ENCODE measurements around the gene ADGRF3.
"Not testable (repeated sequence)": the region's sequence is repeated elsewhere in the genome, so short reads cannot be mapped to it uniquely, and the experiment has no call there.

The ADGRF3 gene

DNA sequence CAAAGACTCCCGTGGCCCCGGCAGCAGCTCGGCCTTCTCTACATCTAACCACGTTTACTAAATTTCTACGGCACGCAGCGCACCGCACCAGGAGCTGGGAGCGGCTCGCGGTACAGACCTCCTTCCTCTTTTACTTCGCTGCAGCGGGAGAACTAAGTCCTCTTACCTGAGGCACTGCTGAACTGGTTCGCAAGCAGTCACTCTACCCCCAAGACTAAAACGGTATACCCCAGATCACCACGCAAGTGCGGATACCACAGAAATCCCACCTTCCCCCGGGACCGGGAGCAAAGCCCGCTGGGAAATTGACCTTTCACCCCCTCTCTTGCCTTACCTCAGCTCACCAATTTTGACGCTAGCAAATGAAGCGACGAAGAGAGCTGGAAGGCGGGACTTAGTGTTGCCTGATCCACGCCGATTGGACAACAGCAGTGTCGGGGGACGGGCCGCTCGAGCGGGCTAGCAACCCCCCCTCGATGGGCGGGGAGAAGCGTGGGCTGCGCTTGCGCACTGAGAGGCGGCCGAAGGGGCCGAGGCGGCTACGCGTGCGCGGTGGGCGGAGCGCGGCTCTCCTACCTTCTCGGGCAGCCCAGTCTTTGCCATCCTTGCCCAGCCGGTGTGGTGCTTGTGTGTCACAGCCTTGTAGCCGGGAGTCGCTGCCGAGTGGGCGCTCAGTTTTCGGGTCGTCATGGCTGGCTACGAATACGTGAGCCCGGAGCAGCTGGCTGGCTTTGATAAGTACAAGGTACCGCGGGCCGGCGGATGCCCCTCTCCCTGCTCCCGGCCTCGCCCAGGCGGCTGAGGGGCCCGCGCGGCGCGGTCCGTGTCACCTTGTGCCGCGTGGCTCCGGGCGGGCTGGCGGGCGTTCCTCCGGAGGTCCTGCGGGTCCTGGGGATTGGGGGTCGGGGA is 790 bp downstream of the ADGRF3 start, which contains the start of gene SELENOI:
Gene SELENOI (plus strand): TSS at position 599 of the 909 bp plus-strand sequence. CDS start 90 bp downstream, at position 689.
- peak; percentile 94 for ATAC-seq (replicated peaks; ENCODE audit: extremely low read depth, poor library complexity, severe bottlenecking)
- peak; percentile 99 to 100 for DNase-seq (ENCODE audit: low spot score in 2 of 2)
- no peaks in the 10 kb centered on the region for H3K9me3 Mint-ChIP-seq
- H3K4me3 Mint-ChIP-seq: peak within 1 kb of the TSS; percentile 97
- peaks cover 35% of the 10 kb centered on the region for H3K4me1 Mint-ChIP-seq
- H3K27ac Mint-ChIP-seq (ENCODE audit: low read depth): peak within 1 kb of the TSS; percentile 99
- no peaks in the 10 kb centered on the region for H3K27me3 Mint-ChIP-seq
- peaks cover 13% of the 10 kb centered on the region for H3K36me3 Mint-ChIP-seq (ENCODE audit: insufficient read depth)

DNA sequence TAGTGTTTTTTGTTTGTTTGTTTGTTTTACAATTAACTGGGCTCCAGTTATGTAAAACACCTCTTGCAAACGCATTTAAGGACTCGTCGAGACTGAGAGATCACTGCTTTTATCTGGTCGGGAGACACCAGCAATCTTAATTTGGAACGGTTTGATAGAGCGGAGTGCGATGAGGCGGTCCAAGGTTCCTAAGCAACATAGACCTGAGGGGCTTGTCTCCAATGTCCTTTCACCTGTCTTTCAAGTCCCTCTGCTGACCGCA is 1.4 kb downstream of the ADGRF3 start:
- DNase-seq (ENCODE audit: low spot score in 2 of 2): no peak
- Mint-ChIP-seq H3K36me3 (ENCODE audit: insufficient read depth) (peaks cover 13% of the 10 kb centered on the region), H3K4me1 (peaks cover 35% of the 10 kb centered on the region), H3K4me3 (peak overlapping the region; percentile 97), H3K27me3 (no peaks in the 10 kb centered on the region), H3K27ac (ENCODE audit: low read depth) (peak overlapping the region; percentile 99), H3K9me3 (no peaks in the 10 kb centered on the region)
- ATAC-seq (replicated peaks; ENCODE audit: extremely low read depth, poor library complexity, severe bottlenecking): peak; percentile 0

DNA sequence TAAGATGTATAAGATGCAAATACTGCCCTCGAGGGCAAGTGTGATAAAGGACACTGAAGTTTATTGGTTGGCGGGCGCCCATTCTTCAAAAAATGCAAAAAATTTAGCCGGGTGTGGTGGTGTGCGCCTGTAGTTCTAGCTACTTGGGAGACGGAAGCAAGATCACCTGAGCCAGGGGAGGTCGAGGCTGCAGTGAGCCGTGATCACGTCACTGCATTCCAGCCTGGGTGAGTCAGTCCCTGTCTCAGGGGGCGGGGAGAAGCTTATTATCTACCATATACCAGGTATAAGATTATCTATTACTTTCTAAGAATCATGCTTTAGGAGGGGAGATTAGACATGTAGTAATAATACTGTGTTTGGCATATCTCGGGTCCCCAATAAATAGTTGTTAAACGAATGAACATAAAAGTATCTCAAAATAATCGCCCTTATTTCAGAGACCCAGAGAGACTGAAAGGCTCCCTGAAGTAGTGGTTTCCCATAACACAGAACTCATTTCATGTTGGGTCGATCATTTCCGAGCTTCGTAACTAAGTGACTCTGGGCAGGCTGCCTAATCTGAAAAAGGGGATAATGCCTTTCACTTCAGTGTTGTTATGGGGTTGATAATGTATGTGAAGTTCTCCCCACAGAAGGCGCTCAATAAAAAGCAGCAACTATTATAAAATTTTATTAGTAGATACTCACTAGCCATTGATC is 1.9 kb downstream of the ADGRF3 start:
- H3K4me1 Mint-ChIP-seq: peaks cover 35% of the 10 kb centered on the region
- ATAC-seq (replicated peaks; ENCODE audit: extremely low read depth, poor library complexity, severe bottlenecking) (no peak), DNase-seq (ENCODE audit: low spot score in 2 of 2) (no peak)
- H3K9me3 Mint-ChIP-seq: no peaks in the 10 kb centered on the region
- no peaks in the 10 kb centered on the region for H3K27me3 Mint-ChIP-seq
- peaks cover 13% of the 10 kb centered on the region for H3K36me3 Mint-ChIP-seq (ENCODE audit: insufficient read depth)
- peak overlapping the region; percentile 97 for H3K4me3 Mint-ChIP-seq
- H3K27ac Mint-ChIP-seq (ENCODE audit: low read depth): peak overlapping the region; percentile 99

DNA sequence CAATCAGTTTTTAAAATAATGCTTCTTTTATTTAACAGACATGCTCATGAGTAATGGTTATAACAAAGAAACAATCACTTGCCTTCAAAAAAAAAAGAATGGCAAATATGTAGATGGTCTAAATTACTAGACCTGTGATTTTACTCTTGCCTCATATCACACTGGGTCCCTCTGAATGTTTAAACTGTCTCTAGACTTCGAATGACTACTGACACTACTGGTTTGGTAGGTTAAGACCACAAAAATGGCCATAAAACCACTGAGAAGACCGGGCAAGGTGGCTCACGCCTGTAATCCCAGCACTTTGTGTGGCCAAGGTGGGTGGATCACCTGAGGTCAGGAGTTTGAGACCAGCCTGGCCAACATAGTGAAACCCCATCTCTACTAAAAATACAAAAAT is 5.8 kb downstream of the ADGRF3 start:
- DNase-seq (ENCODE audit: low spot score in 2 of 2): no peak
- Mint-ChIP-seq H3K9me3 (no peaks in the 10 kb centered on the region), H3K27me3 (no peaks in the 10 kb centered on the region), H3K27ac (ENCODE audit: low read depth) (no peak overlapping the region), H3K36me3 (ENCODE audit: insufficient read depth) (peaks cover 8% of the 10 kb centered on the region), H3K4me1 (peaks cover 16% of the 10 kb centered on the region), H3K4me3 (no peak overlapping the region)
- ATAC-seq (replicated peaks; ENCODE audit: extremely low read depth, poor library complexity, severe bottlenecking): no peak

DNA sequence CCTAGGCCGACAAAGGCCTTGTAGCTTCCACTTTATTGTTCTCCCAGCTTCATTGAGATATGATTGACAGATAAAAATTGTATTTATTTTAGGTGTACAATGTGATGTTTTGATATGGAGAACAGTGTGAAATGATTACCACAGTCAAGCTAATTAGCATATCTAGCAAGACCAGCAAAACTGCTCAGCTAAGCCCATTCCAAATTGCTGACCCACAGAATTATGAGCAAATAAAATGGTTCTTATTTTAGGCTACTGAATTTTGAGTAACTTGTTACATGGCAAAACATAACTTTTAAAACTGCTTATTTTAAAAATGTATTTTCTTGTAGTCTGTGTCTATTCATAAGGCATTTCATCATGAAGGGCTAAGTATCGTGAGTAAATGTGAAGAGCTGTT is 9.3 kb downstream of the ADGRF3 start:
- no peak overlapping the region for H3K4me3 Mint-ChIP-seq
- no peaks in the 10 kb centered on the region for H3K9me3 Mint-ChIP-seq
- no peak for ATAC-seq (replicated peaks; ENCODE audit: extremely low read depth, poor library complexity, severe bottlenecking)
- H3K27ac Mint-ChIP-seq (ENCODE audit: low read depth): no peak overlapping the region
- H3K4me1 Mint-ChIP-seq: no peaks in the 10 kb centered on the region
- no peaks in the 10 kb centered on the region for H3K36me3 Mint-ChIP-seq (ENCODE audit: insufficient read depth)
- no peak for DNase-seq (ENCODE audit: low spot score in 2 of 2)
- no peaks in the 10 kb centered on the region for H3K27me3 Mint-ChIP-seq

DNA sequence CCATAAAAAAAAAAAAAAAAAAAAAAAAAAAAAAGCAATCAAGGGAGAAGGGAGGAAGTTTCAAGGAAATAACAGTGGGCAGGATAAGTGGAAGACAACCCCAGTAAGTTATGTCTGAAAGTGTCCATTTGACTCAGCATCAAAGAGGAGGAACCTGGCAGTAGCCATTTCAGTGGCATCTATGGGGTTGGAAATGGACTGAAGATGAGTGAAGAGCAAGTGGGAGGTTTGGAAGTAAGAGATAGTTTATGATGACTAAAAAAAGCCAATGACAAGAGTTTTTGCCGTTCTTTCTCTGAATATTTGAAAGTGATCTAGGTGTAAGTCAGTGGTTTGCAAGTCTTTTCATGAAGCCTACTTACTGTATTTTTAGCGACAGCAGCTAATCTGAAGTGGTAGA is 9.9 kb downstream of the ADGRF3 start:
- Mint-ChIP-seq H3K27ac (ENCODE audit: low read depth) (no peak overlapping the region), H3K9me3 (no peaks in the 10 kb centered on the region), H3K36me3 (ENCODE audit: insufficient read depth) (no peaks in the 10 kb centered on the region), H3K4me3 (no peak overlapping the region), H3K27me3 (no peaks in the 10 kb centered on the region), H3K4me1 (no peaks in the 10 kb centered on the region)
- ATAC-seq (replicated peaks; ENCODE audit: extremely low read depth, poor library complexity, severe bottlenecking) (no peak), DNase-seq (ENCODE audit: low spot score in 2 of 2) (no peak)

DNA sequence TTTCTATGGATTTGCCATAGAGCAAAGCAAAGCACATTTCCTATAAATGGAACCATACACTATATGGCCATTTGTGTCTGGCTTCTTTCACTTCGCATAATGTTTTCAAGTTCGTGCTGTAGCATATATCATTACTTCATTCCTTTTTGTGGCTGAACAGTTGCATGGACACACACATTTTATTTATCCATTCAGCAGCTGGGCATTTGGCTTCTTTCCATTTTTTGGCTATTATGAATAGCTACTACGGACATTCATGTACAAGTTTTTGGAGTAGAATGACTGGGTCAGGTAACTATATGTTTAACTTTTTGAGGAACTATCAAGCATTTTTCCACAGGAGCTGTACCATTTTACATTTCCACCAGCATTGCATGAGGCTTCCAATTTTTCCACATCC is 11.4 kb downstream of the ADGRF3 start:
- Mint-ChIP-seq H3K4me3 (no peak overlapping the region), H3K27ac (ENCODE audit: low read depth) (no peak overlapping the region), H3K4me1 (peaks cover 2% of the 10 kb centered on the region), H3K36me3 (ENCODE audit: insufficient read depth) (no peaks in the 10 kb centered on the region), H3K9me3 (no peaks in the 10 kb centered on the region), H3K27me3 (no peaks in the 10 kb centered on the region)
- DNase-seq (ENCODE audit: low spot score in 2 of 2) (no peak), ATAC-seq (replicated peaks; ENCODE audit: extremely low read depth, poor library complexity, severe bottlenecking) (no peak)

DNA sequence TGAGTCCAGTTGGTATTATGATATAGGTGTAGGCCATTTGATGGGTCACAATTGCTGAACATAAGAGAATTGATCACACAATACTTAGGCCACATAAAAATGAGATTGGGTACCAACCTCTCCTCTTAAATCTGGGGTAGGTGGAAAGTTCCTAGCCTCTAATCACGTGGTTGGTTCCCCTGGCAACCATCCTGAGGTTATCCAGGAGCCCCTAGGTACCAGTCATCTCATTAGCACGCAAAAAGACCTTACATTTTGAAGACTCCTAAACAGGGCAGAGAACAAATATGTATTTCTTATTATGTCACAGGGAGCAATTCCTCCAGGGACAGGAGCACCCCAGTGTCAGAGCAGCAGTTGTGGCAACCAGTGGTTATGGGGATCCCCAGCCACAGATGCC is 13.3 kb downstream of the ADGRF3 start:
- Mint-ChIP-seq H3K27ac (ENCODE audit: low read depth) (no peak overlapping the region), H3K4me3 (no peak overlapping the region), H3K27me3 (no peaks in the 10 kb centered on the region), H3K9me3 (no peaks in the 10 kb centered on the region), H3K4me1 (peaks cover 9% of the 10 kb centered on the region), H3K36me3 (ENCODE audit: insufficient read depth) (no peaks in the 10 kb centered on the region)
- ATAC-seq (replicated peaks; ENCODE audit: extremely low read depth, poor library complexity, severe bottlenecking) (no peak), DNase-seq (ENCODE audit: low spot score in 2 of 2) (no peak)

DNA sequence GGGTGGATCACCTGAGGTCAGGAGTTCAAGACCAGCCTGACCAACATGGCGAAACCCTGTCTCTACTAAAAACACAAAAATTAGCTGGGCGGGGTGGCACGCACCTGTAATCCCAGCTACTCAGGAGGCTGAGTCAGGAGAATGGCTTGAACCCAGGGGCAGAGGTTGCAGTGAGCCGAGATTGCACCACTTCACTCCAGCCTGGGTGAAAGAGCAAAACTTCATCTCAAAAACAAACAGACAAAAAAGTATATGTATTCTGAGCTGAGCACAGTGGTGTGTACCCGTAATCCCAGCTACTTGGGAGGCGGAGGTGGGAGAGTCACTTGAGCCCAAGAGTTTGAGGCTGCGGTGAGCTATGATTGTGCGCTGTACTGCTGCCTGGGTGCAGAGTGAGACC is 15.3 kb downstream of the ADGRF3 start:
- H3K4me3 Mint-ChIP-seq; DNase-seq (ENCODE audit: low spot score in 2 of 2); H3K36me3 Mint-ChIP-seq (ENCODE audit: insufficient read depth); H3K4me1 Mint-ChIP-seq; H3K9me3 Mint-ChIP-seq; ATAC-seq (replicated peaks; ENCODE audit: extremely low read depth, poor library complexity, severe bottlenecking); H3K27me3 Mint-ChIP-seq; H3K27ac Mint-ChIP-seq (ENCODE audit: low read depth): not testable (repeated sequence)

DNA sequence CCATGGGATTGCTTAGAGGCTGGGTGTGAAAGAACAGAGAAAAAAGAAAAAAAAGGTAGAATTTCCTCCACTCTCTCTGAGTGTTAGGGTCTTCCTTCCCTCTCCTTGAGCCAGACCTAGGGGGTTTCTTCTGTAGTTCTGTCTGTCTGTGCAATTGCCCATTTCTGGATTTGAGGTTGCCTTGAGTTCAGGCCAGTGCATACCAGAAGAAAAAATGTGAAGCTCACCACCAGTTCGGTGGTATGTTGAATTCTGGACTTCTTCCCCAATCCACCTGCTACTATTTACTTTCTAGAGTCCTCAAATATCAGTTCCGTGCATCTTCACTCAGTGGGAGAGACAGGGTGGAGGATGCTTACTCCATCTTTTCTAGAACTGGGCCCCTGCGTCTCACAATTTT is 16.0 kb downstream of the ADGRF3 start:
- Mint-ChIP-seq H3K9me3 (no peaks in the 10 kb centered on the region), H3K27ac (ENCODE audit: low read depth) (no peak overlapping the region), H3K36me3 (ENCODE audit: insufficient read depth) (no peaks in the 10 kb centered on the region), H3K4me1 (peaks cover 9% of the 10 kb centered on the region), H3K27me3 (no peaks in the 10 kb centered on the region), H3K4me3 (no peak overlapping the region)
- DNase-seq (ENCODE audit: low spot score in 2 of 2) (no peak), ATAC-seq (replicated peaks; ENCODE audit: extremely low read depth, poor library complexity, severe bottlenecking) (no peak)

DNA sequence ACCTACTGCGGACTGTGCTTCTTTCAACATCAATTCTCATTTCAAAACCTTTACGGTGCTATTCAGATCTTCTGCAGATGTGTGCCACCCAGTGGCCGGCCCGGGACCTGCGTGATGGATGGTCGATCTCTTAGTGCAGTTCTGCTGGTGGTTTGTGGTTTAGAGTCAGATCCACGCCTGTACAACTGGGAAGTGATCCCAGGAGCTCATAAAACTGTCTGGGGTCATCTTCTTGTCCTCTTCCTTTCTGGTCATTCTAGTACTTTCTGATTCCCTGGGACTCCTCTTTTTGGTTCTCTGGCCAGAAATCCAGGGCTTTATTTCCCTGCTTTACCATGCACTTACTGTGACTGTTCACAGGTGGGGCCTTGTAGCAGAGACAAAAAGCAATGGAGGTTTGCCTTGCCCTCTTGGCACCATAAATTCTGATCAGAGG is 16.5 kb downstream of the ADGRF3 start:
- no peaks in the 10 kb centered on the region for H3K36me3 Mint-ChIP-seq (ENCODE audit: insufficient read depth)
- H3K4me3 Mint-ChIP-seq: no peak overlapping the region
- H3K9me3 Mint-ChIP-seq: no peaks in the 10 kb centered on the region
- no peaks in the 10 kb centered on the region for H3K27me3 Mint-ChIP-seq
- ATAC-seq (replicated peaks; ENCODE audit: extremely low read depth, poor library complexity, severe bottlenecking) (peak; percentile 95), DNase-seq (ENCODE audit: low spot score in 2 of 2) (peak; percentile 68)
- H3K4me1 Mint-ChIP-seq: peaks cover 9% of the 10 kb centered on the region
- no peak overlapping the region for H3K27ac Mint-ChIP-seq (ENCODE audit: low read depth)

DNA sequence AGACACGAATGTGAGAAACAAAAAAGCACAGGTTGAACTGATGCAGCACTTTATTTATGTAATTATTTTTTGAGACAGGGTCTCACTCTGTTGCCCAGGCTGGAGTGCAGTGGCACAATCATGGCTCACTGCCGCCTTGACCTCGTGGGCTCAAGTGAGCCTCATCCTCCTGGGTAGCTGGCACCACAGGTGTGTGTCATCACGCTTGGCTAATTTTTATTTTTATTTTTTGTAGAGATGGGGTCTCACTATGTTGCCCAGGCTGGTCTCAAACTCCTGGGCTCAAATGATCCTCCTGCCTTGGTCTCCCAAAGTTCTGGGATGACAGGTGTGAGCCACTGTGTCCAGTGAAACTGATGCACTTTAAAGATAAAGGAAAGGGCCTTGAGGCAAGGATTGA is 17.5 kb downstream of the ADGRF3 start:
- not testable (repeated sequence) for H3K36me3 Mint-ChIP-seq (ENCODE audit: insufficient read depth); H3K27me3 Mint-ChIP-seq; ATAC-seq (replicated peaks; ENCODE audit: extremely low read depth, poor library complexity, severe bottlenecking); H3K9me3 Mint-ChIP-seq; H3K4me1 Mint-ChIP-seq; DNase-seq (ENCODE audit: low spot score in 2 of 2); H3K4me3 Mint-ChIP-seq; H3K27ac Mint-ChIP-seq (ENCODE audit: low read depth)
